NCI-H446 treated with DMSO at 0.1 percent for 48 hours (cell line): ENCODE results near the gene ATG4D.
A peak's percentile ranks its signal among the peaks of the same experiment; 100 is the strongest.

Experiments used
- DNase-seq: peaks from one replicate; lab custom pipeline; 2025; lab: John Stamatoyannopoulos, UW

The ATG4D gene

DNA sequence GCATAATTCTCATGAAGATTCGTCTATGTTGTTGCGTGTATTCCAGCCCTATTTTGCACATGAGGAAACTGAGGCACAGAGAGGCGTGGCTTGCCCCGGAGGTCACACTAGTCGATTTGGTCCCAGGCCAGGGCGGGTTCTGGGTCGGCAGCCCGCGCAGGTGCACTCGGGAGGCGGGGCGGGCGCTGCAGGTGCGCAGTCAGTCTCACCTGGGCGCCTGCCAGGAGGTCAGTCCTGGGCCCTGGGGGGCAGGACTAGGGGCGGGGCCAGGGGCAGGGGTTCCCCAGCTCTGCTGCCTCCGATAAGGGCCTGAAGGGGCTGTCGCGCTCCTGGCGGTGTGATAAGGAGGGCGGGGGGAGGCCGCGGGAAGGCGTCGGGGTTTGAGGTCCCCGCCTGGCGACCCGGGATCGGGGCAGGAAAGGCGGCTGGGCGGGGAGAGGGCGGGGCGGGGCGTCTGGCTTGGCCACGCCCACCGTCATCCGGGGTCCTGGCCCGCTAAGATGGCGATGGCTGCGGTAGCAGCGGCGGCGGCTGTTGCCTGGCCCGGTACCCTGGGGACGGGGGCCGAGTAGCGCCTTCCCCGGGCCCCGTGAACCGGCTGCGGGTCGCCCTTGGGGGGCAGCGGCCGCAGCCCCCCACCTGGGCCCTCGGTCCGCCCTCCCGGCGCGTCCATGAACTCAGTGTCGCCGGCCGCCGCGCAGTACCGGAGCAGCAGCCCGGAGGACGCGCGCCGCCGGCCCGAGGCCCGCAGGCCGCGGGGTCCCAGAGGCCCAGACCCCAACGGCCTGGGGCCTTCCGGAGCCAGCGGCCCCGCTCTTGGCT lies at the start of gene ATG4D:
Gene ATG4D, plus strand, starts transcription at position 485 of the 822 bp plus-strand sequence. Its CDS starts 187 bp downstream, at position 672.
- peak; percentile 56 for DNase-seq

DNA sequence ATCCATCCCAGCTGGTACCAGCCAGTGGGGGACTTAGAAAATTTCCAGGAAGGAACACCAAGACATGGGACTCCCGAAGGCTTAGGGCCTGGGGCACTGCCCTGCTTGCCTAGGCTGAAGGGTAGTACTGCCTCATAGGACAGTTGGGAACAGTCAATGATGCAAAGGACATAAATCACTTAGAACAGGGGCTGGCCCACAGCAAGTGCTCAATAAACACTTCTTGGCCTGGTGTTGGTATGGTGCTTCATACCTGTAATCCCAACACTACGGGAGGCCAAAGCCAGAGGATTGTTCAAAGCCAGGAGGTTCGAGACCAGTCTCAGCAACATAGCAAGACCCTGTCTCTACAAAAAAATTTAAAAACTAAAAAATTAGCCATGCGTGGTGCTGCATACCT lies 46.3 kb upstream of the ATG4D start:
- no peak for DNase-seq

DNA sequence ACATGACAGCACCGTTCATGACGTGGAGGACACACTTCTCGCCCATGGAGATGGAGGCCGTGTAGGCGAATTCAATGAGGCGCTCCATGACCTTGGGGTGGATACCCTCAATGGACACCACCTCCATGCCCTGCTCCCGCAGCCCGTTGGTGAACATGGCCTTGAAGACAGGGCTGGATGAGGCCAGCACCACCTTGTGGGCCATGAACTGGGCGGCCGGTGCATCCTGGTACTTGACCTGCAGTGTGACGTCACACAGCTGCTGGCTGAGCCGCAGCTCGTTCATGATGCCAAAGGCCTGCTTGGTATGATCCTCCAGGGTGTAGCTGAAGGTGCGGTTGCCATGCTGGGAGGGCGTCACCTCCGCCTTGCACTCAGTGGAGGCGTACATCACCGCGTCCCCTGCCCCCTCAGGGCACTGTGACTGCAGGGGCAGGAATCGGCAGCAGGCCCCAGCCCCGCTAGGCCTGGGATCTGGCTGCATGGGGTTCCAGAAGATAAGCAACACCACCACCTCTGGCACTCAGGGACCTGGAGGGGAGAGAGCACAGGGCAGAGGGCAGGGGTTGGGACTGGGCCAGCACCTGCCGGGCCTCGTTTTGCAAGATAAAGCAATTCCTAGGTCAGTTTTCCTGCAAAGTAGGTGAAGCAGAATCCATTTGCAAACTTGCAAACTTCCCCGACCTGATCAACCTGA lies 44.0 kb upstream of the ATG4D start:
- DNase-seq = no peak

DNA sequence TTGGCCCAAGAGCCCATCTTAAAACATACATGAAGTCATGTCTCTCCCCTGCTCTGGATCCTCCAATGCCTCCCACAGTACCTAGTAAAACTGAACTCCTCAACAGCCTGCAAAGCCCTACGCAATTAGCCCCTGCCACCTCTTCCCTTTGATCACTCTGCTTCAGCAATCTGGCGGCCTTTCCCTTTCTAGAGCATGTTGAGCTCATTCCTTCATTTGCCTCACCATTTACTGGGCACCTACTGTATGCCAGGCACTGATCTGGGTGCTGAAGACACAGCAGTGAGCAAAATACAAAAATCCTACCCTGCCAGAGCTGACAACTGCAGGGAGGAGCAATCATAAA lies 43.5 kb upstream of the ATG4D start:
- no peak for DNase-seq

GRCh38 chr19:10501971-10502523 lies 41.7 kb upstream of the ATG4D start:
- DNase-seq = peak; percentile 55

GRCh38 chr19:10502524-10503001 lies 41.1 kb upstream of the ATG4D start:
- DNase-seq = peak; percentile 89

DNA sequence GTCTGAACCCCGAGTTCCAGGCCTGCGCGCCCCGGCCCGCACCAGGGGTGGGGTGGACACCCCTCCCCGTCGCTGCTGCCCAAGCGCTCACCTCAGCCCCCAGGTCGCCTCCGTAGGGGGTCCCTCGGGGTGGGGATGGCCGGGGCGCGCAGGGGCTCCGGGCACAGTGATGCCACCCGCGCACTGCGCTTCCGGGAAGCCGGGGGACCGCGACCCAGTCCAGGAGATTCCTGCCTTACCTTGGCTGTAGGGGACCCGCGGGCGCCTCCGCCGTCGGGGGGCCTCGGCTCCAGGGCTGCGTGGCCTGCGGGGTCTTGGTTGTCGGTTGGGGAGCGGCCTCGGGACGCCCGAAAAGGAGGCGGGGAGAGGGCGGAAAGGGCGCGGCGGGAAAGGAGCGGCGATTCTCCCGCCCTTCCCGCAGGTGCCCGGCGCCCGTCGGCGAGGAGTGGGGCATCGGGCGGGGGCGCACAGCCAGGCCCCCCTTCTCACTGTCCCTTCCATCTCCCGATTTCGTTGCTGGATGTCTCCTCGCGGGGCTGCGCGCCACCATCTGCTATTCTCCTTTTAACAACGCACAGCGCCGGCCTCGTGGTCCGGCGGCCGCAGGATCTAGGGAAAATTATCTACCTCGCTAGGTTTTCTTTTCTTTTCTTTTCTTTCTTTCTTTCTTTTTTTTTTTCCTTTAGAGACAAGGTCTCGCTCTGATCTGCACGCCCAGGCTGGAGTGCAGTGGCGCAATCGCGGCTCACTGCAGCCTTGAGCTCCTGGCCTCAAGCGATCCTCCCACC lies 40.5 kb upstream of the ATG4D start, which contains the start of gene KEAP1:
Gene KEAP1, minus strand, starts transcription at position 355 of the 788 bp plus-strand sequence. CDS start 3,323 bp downstream, outside the sequence.
- peak; percentile 12 for DNase-seq

DNA sequence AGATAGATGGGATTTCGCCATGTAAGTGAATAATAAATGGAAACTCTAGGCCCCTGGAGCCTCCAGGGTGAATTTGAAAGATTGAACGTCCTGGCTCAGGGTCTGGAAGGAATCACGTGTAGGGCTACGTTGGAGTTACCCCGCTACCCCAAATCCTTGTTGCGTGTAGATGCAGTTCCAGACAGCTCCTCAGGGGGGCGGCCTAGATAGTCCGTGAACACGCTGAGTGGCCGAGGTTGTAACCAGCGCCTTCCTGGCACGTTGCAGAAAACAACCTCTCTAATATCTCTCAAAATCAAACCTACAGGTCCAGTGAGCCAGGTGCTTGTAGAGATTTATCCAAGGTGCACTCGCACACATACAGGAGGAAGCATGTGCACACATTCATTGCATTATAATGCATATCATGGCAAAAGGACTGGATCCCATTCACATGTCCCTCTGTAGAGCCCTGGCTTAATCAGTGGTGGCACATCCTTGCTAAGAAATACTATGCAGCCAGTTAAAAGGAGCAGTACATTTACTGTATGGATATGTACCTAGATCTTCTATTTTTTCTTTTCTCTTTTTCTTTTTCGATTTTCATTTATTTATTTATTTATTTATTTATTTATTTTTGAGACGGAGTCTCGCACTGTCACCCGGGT lies 38.0 kb upstream of the ATG4D start:
- DNase-seq = peak; percentile 8

DNA sequence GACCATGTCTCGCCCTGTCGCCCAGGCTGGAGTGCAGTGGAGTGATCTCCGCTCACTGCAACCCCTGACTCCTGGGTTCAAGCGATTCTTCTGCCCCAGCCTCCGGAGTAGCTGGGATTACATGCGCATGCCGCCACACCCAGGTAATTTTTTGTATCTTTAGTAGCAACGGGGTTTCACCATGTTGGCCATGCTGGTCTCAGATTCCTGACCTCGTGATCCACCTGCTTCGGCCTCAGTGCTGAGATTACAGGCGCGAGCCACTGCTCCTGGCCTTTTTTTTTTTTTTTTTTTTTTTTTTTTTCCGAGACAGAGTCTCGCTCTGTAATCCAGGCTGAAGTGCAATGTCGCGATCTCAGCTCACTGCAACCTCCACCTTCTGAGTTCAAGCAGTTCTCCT lies 35.7 kb upstream of the ATG4D start:
- no peak for DNase-seq

DNA sequence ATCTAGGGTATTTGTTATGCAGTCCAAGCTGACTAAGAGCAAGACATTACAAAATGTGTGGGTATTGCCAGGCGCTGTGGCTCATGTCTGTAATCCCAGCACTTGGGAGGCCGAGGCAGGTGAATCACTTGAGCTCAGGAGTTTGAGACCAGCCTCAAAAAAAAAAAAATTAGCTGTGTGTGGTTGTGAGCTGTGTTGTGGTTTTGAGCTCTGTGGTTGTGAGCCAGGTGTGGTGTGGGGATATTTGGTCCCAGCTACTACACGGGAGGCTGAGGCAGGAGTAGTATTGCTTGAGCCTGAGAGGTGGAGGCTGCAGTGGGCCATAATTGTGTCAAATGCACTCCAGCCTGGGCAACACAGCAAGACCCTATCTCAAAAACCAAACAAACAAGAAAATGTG lies 35.0 kb upstream of the ATG4D start:
- no peak for DNase-seq

GRCh38 chr19:10510301-10510802 lies 33.4 kb upstream of the ATG4D start:
- DNase-seq = peak; percentile 13

GRCh38 chr19:10513223-10513622 lies 30.5 kb upstream of the ATG4D start:
- DNase-seq = no peak

GRCh38 chr19:10514211-10515145 lies 29.2 kb upstream of the ATG4D start:
- DNase-seq = no peak

DNA sequence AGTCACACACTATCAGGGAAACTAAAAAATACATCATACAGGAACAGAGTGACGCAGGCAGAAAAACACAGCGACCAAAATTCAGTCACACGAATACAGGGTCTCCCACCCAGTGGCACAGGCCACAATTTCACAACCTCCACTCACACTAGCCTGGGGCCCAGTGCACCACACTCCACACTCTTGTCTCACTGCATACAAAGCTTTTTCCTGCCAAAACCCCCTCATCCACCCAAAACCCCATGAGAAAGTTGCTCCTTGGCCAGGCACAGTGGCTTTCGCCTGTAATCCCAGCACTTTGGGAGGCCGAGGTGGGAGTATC lies 27.7 kb upstream of the ATG4D start:
- DNase-seq = no peak

DNA sequence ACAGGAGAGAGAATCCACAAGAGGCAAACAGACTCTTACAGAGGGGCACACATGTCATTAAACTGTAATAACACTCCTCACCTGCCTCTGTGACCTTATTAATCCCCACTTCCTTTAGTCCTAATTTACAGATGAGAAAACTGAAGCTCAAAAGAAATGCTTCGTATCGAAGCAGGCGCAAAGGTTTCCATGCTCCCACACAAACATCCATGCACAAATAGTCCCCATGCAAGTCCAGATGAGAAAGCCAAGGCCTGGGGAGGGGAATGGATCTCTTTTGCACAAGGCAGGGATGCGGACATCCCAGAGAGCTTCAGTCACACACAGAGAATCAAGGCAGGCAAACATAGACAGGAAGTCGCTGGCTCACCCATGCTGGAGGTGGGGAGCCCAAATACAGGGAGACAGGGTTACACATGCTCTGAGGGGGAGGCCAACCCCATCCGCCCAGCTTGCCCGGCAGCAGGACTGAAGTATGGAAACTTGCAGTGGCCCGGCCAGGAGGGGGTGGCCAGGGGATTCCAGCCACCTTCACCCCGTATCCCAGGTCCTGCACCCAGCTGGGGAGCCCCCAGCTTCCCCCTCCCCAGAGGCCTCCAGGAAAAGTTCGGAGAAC lies 26.9 kb upstream of the ATG4D start:
- no peak for DNase-seq

- DNase-seq = peak; percentile 9
These were observed 26.3 kb upstream of the ATG4D start, which contains the start of gene S1PR5 for GRCh38 chr19:10517361-10517759. S1PR5 (minus strand) TSS chr19:10517447; CDS start chr19:10515011, 2,436 bp downstream.

DNA sequence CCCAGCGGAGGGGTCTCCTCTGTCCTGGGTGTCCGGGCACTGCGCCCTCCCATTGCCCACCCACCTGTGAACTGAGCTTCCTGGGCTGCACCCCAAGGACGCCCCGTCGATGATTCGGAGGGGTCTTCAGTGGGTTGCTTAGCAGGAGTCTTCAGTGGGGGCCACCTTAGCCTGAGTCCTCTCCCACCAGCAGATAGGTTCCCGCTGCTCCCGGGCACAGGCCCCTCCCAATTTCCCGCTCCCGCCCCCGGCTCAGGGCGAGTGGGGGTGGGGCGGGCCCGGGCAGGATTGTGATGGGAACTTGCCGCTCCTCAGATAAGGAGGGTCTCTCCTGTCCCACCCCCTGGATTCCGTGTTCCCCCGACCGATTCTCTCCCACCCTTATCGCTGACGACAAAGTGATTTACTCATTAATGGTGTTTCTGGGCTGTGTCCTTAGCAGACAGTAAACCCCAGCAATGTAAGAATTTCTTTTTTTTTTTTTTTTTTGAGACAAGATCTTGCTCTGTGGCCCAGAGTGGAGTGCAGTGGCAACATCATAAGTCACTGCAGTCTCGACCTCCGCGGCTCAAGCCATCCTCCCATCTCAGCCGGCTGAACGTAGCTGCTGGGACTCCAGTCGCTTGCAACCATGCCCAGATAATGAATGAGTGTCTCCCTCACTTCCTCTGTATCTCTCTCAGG lies 25.8 kb upstream of the ATG4D start:
- DNase-seq = peak; percentile 22

GRCh38 chr19:10518444-10519361 lies 25.0 kb upstream of the ATG4D start:
- DNase-seq = no peak
